ENCODE data around the gene ERC1.

DNA sequence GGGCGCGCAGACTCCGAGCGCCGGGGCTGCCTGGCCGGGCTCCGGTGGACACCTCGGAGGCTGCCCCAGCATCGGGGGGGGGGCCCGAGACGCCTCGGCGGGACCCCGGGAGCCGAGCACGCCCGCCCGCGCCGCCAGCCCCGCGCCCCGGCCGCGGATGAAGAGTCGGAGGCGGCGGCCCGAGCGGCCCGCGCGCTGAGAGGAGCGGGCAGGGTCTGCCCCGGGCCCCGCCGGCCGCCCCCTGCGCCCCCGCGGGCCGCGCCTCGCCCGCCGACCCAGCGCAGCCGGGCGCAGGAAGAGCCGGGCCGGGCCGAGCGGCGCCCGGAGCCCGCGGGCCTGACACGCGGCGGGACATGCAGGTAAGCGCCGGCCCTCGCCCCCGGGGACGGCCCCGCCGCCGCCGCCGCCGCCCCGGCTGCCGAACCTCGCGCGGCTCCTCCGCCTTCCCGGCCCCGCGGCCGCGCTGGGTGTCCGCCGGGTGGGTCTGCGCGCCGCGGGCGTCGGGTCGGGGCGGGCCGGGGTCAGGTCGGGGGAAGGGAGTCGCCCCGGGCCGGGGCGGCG lies 539.6 kb downstream of the ERC1 start:
- TF ChIP-seq POLR2AphosphoS5 (IDR thresholded peaks at IDR 0.05; ENCODE audit: low read depth, low read length) = no peak
- no peak for TF ChIP-seq POLR2A (IDR thresholded peaks at IDR 0.05; ENCODE audit: low read depth, low read length)
- no peak for TF ChIP-seq TAF1 (IDR thresholded peaks at IDR 0.05; ENCODE audit: low read depth, low read length)
- TF ChIP-seq POU2F2 (IDR thresholded peaks at IDR 0.05; ENCODE audit: low read depth, low read length) = no peak
- no peak for TF ChIP-seq SPI1 (IDR thresholded peaks at IDR 0.05; ENCODE audit: low read depth, low read length)
